Measurements from ENCODE around the gene GLRX3.
A peak's percentile ranks its signal among the peaks of the same experiment; 100 is the strongest.

GLRX3 gene

DNA sequence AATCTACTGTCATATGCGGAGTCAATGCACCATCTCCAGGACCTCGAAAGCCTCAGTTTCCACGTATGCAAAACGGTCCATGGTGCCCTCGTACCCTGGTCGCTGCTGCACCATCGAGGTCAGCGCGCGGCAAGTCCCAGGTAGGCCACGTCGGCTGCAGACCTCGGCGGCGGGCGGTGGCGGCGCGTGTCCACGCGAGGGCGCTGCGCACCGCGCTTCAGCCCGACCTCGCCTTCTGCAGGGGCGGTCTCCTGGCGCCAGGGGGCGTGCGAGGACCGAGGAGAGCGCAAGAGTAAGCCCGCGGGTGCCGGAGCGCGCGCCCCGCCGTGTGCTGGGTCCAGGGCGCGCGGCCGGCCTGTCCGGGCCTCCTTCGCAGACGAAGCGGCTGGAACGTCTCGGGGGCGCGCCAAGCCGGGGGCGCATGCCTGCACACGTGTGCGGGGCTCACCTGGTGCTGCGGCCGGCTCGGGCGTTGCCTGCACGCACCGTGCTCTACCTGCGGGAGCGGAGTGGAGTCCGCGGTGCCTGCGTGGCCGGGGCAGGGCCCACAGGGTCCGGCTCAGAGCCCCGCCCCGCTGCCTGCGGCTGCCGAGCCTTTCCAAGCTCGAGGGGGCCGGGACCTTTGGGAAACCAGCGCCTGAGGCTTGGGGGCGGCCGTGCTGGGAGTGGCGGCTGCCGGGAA is 54.0 kb downstream of the GLRX3 start:
- DNase-seq (ENCODE audit: low read depth, low spot score): peak; percentile 76
- Histone ChIP-seq H3K9ac (ENCODE audit: insufficient read length, low read depth) (peak overlapping the region; percentile 76), H3K9me3 (ENCODE audit: insufficient read depth, low read length) (peaks cover 5% of the 10 kb centered on the region; the same call in 1 of the 2 replicates), H3K27me3 (ENCODE audit: insufficient read depth, insufficient read length) (no peaks in the 10 kb centered on the region), H3K4me1 (ENCODE audit: insufficient read depth, insufficient read length) (peaks cover 2% of the 10 kb centered on the region), H3K36me3 (ENCODE audit: insufficient read depth, insufficient read length, low read length) (peaks cover 24% of the 10 kb centered on the region), H3K4me3 (ENCODE audit: insufficient read length, low read depth) (peak overlapping the region; percentile 51)
- TF ChIP-seq SUZ12 (IDR thresholded peaks at IDR 0.05; ENCODE audit: extremely low read depth, insufficient read depth, insufficient read length): no peak
- TF ChIP-seq ZNF274 (IDR thresholded peaks at IDR 0.05; ENCODE audit: low read depth, low read length): no peak
- TF ChIP-seq YY1 (IDR thresholded peaks at IDR 0.05; ENCODE audit: insufficient read depth, insufficient read length): no peak

DNA sequence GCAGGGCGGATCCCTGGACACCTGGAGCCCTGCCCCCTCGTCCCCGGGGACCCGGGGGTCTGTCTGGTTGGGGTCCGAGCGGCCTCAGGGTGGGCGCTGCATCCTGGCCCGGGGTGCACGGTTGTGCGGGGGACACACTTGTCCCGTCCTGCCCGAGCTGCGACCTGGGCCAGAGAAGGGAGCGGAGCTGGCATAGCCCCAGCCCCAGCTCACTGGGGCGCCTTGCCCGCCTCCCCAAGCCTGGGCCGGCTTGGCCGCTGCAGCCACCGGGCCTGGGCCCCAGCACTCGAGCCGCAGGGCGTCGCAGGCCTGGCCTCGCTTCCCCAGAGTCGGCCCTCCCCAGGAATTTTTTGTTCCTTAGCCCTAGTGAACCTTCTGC is 54.5 kb downstream of the GLRX3 start:
- Histone ChIP-seq H3K4me3 (ENCODE audit: insufficient read length, low read depth) (peak overlapping the region; percentile 51), H3K36me3 (ENCODE audit: insufficient read depth, insufficient read length, low read length) (peaks cover 19% of the 10 kb centered on the region), H3K9ac (ENCODE audit: insufficient read length, low read depth) (peak overlapping the region; percentile 76), H3K9me3 (ENCODE audit: insufficient read depth, low read length) (peaks cover 5% of the 10 kb centered on the region; the same call in 1 of the 2 replicates), H3K27me3 (ENCODE audit: insufficient read depth, insufficient read length) (no peaks in the 10 kb centered on the region), H3K4me1 (ENCODE audit: insufficient read depth, insufficient read length) (peaks cover 2% of the 10 kb centered on the region)
- TF ChIP-seq YY1 (IDR thresholded peaks at IDR 0.05; ENCODE audit: insufficient read depth, insufficient read length) (no peak), SUZ12 (IDR thresholded peaks at IDR 0.05; ENCODE audit: extremely low read depth, insufficient read depth, insufficient read length) (no peak), ZNF274 (IDR thresholded peaks at IDR 0.05; ENCODE audit: low read depth, low read length) (no peak)
- no peak for DNase-seq (ENCODE audit: low read depth, low spot score)

DNA sequence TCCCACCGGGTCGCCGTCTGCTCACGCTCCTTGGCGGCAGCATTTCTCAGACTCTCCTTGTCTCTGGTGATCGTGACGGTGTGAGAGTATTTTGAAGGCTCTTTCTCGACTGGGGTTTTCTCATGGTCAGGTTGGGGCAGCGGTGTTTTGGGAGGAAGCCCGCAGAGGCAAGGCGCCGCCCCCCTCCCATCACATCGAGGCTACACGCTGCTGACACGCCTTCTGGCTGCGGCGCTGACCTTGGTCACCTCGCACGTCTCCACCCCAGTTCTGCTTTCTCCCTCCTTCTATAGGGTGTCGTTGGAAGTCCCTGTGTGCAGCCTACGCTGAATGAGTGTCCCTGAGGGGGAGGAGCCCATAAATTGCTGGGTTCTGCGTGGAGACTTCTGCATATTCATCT is 55.2 kb downstream of the GLRX3 start:
- TF ChIP-seq SUZ12 (IDR thresholded peaks at IDR 0.05; ENCODE audit: extremely low read depth, insufficient read depth, insufficient read length) (no peak), YY1 (IDR thresholded peaks at IDR 0.05; ENCODE audit: insufficient read depth, insufficient read length) (no peak), ZNF274 (IDR thresholded peaks at IDR 0.05; ENCODE audit: low read depth, low read length) (no peak)
- no peak overlapping the region for H3K9ac ChIP-seq (ENCODE audit: insufficient read length, low read depth)

DNA sequence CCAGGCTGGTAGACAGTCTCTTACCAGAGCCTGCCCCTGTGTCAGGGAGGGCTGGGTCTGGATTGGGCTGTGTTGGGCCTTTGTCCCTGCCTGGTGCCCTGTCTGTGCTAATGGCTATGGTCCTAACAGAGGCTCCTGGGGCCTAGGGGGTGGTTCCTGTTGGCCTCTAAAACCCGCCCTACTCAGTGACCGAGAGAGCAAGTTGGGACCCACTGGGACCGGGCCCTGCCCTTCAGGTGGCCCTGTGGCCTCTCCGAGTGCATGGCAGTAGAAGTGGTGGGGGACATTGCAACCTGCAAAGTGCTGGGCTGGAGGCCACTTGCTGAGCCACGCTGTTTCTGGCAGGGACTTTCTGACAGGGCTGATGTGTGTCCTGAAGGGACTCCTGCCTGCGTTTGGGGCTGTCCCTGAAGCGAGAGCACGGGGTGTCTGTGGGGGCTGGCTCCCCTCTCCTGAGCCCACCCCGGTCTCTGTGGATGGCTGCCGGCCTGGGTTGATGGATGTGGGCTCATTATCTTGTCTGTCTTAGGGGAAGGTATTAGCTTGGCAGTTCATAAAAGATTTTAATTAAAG is 56.2 kb downstream of the GLRX3 start:
- Histone ChIP-seq H3K9me3 (ENCODE audit: insufficient read depth, low read length) (peaks cover 5% of the 10 kb centered on the region; the same call in 1 of the 2 replicates), H3K9ac (ENCODE audit: insufficient read length, low read depth) (no peak overlapping the region), H3K27me3 (ENCODE audit: insufficient read depth, insufficient read length) (no peaks in the 10 kb centered on the region), H3K4me3 (ENCODE audit: insufficient read length, low read depth) (no peak overlapping the region), H3K36me3 (ENCODE audit: insufficient read depth, insufficient read length, low read length) (peaks cover 14% of the 10 kb centered on the region), H3K4me1 (ENCODE audit: insufficient read depth, insufficient read length) (peaks cover 2% of the 10 kb centered on the region)
- DNase-seq (ENCODE audit: low read depth, low spot score): no peak
- no peak for TF ChIP-seq YY1 (IDR thresholded peaks at IDR 0.05; ENCODE audit: insufficient read depth, insufficient read length)
- no peak for TF ChIP-seq SUZ12 (IDR thresholded peaks at IDR 0.05; ENCODE audit: extremely low read depth, insufficient read depth, insufficient read length)
- TF ChIP-seq ZNF274 (IDR thresholded peaks at IDR 0.05; ENCODE audit: low read depth, low read length): no peak

More for the DNA sequence above, 55.2 kb downstream of the GLRX3 start:
- Histone ChIP-seq H3K4me3 (ENCODE audit: insufficient read length, low read depth) (no peak overlapping the region), H3K4me1 (ENCODE audit: insufficient read depth, insufficient read length) (peaks cover 2% of the 10 kb centered on the region), H3K9me3 (ENCODE audit: insufficient read depth, low read length) (peaks cover 5% of the 10 kb centered on the region; the same call in 1 of the 2 replicates), H3K27me3 (ENCODE audit: insufficient read depth, insufficient read length) (no peaks in the 10 kb centered on the region), H3K36me3 (ENCODE audit: insufficient read depth, insufficient read length, low read length) (peaks cover 16% of the 10 kb centered on the region)
- DNase-seq (ENCODE audit: low read depth, low spot score): no peak

DNA sequence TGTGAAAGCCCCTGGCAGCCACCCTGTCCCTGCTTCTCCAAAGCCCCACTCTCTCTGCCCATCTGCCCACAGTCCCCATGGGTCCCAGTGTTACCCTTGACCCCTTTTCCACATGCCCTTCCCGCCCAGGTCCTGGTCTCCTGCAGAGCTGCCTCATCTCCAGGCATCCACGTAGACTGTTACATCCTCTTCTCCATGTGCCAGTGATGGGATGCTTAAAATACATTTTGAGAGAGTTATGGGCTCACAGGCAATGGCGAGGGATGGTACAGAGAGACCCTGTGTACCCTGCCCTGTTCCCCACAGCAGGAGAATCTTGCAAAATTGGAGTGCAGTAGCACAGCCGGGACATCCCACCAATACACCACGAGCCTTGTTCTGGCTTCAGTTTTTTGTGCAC is 56.8 kb downstream of the GLRX3 start:
- Histone ChIP-seq H3K4me3 (ENCODE audit: insufficient read length, low read depth) (no peak overlapping the region), H3K36me3 (ENCODE audit: insufficient read depth, insufficient read length, low read length) (peaks cover 7% of the 10 kb centered on the region), H3K9ac (ENCODE audit: insufficient read length, low read depth) (no peak overlapping the region), H3K9me3 (ENCODE audit: insufficient read depth, low read length) (peaks cover 5% of the 10 kb centered on the region; the same call in 1 of the 2 replicates), H3K27me3 (ENCODE audit: insufficient read depth, insufficient read length) (no peaks in the 10 kb centered on the region), H3K4me1 (ENCODE audit: insufficient read depth, insufficient read length) (peaks cover 2% of the 10 kb centered on the region)
- TF ChIP-seq ZNF274 (IDR thresholded peaks at IDR 0.05; ENCODE audit: low read depth, low read length): no peak
- no peak for TF ChIP-seq SUZ12 (IDR thresholded peaks at IDR 0.05; ENCODE audit: extremely low read depth, insufficient read depth, insufficient read length)
- TF ChIP-seq YY1 (IDR thresholded peaks at IDR 0.05; ENCODE audit: insufficient read depth, insufficient read length): no peak
- DNase-seq (ENCODE audit: low read depth, low spot score): no peak

DNA sequence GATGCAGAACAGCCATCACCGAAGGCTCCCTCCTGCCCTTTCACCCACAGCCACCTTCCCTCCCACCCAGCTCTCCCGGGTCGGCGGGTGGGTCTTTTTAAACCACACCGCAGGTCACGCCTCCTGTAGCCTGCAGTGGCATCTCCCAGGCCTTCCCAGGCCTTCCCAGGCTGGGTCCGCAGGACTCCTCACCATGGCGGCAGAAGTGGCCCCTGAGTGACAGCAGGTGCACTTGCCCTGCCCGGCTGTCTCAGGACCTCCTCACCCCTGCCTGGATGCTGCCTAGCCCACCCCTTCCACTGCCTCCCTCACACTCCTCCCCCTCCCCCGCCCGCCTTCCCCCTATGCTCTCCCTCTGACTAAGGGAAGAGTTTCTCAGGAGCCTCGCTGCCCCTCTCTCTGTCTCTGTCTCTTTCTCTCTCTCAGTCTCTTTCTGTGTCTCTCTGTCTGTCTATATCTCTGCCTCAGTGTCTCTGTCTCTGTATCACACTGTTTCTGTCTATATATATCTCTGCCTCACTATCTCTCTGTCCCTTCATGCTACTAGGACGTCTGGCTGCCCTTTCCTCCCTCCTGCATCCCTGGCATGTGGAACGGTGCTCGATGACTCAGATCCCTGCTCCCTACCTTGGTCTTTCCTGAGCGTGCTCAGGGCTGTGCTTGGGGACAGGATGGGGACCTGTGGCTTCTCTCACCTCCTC is 57.5 kb downstream of the GLRX3 start:
- Histone ChIP-seq H3K9ac (ENCODE audit: insufficient read length, low read depth) (no peak overlapping the region), H3K4me1 (ENCODE audit: insufficient read depth, insufficient read length) (peaks cover 2% of the 10 kb centered on the region), H3K27me3 (ENCODE audit: insufficient read depth, insufficient read length) (no peaks in the 10 kb centered on the region), H3K36me3 (ENCODE audit: insufficient read depth, insufficient read length, low read length) (peaks cover 3% of the 10 kb centered on the region), H3K9me3 (ENCODE audit: insufficient read depth, low read length) (peaks cover 5% of the 10 kb centered on the region; the same call in 1 of the 2 replicates), H3K4me3 (ENCODE audit: insufficient read length, low read depth) (no peak overlapping the region)
- no peak for DNase-seq (ENCODE audit: low read depth, low spot score)
- TF ChIP-seq YY1 (IDR thresholded peaks at IDR 0.05; ENCODE audit: insufficient read depth, insufficient read length): no peak
- TF ChIP-seq ZNF274 (IDR thresholded peaks at IDR 0.05; ENCODE audit: low read depth, low read length): no peak
- no peak for TF ChIP-seq SUZ12 (IDR thresholded peaks at IDR 0.05; ENCODE audit: extremely low read depth, insufficient read depth, insufficient read length)
